Activated T-cell treated with anti-CD3 and anti-CD28 coated beads, Interleukin-2, amount 50 U/mL, for 48 hours (primary cell): ENCODE measurements around the gene SERPINB2.

ENCODE experiments used
- DNase-seq, 2 experiments: peaks; one replicate each; pipeline ENCODE4 v3.0.0-alpha.2; 2020

The SERPINB2 gene, protein sequence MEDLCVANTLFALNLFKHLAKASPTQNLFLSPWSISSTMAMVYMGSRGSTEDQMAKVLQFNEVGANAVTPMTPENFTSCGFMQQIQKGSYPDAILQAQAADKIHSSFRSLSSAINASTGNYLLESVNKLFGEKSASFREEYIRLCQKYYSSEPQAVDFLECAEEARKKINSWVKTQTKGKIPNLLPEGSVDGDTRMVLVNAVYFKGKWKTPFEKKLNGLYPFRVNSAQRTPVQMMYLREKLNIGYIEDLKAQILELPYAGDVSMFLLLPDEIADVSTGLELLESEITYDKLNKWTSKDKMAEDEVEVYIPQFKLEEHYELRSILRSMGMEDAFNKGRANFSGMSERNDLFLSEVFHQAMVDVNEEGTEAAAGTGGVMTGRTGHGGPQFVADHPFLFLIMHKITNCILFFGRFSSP

DNA sequence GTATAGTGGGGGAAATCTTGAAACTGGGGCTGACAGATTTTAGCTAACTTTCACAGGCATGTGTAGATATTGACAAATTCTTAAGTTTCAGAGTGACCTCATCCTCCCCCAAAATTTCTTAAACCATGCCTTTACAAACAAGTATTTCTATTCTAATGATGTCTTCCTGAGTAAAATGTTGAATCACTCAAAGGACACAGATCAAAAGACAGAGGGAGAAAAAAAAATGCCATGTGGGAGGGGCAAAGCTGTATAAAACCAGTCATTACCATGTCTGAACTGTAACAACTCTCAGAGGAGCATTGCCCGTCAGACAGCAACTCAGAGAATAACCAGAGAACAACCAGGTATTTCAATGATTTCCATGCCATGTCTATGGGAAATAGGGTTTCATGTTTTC is at the start of gene SERPINB2:
Gene SERPINB2 (plus strand): TSS at position 282 of the 400 bp plus-strand sequence. CDS start 3,740 bp downstream, outside the sequence.
- no peak for DNase-seq

DNA sequence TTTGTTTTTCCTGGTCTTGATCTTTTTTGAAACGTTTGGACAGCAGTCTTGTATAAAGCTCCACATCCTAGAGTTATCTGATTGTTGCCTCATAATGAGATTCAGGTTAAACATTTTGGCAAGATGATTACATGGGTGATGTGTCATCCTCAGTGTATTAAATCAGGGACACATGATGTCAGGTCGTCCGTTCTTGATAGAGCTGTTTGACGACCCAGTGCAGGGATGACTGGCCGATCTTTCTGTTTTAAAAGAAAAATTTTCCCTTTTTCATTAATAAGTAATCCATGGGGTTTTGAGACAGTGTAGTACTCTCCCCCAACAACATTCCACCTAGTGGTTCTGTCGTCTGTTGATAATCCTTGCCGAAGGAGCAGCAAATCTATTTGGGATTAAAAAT is 44.5 kb upstream of the SERPINB2 start:
- no peak for DNase-seq

DNA sequence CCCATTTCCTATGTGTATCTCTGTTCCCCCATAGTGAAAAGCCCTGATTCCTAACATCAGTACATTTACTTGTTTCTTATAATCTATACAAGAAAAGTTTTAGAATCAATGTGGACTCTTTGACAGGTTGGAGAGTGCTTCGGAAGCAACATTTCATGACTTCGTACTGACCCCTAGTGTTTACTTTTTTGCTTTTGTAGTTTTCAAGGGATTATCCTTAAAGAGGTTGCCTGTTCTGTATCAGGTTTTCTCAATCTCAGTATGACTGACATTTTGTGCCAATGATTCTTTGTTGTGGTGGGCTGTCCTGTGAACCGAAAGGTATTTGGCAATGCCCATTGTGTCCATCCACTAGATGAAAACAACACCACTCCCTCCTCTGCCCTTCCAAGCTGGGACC is 43.3 kb upstream of the SERPINB2 start:
- no peak for DNase-seq

DNA sequence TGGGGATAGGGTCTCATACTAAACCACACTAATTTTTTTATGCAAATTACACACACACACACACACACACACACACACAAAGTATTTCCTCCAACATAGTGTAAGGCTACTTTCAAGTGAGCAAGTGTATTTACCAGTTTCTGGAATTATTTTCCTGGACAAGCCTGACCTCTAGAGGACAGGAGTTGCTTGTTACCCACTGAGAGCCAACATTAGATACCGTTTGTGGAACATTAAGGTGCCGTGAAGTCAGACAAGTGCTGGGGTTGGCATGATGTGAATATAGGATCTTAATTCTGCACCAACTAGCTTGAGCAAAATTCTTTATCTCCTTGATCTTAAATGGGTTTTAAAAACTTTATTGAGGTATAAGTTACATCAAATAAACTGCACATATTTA is 39.3 kb upstream of the SERPINB2 start:
- DNase-seq, result no peak

DNA sequence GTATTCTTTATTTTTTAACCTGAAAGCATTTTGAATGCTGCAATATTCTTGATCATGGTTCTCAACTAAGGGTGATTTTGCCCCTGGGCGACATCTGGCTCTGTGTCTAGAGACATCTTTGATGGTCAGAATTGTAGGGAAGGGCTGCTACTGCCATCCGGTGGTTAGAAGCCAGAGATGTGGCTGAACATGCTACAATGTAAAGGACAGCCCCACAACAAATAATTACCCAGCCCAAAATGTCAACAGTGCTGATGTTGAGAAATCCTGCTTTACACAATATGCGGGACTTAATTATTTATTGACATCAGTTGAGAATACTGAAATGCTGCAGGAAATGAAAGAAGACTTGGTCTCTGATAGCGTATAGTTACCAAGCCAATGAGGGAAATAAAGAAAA is 37.5 kb upstream of the SERPINB2 start:
- peak in 1 of 2 experiments; percentile 21 for DNase-seq

DNA sequence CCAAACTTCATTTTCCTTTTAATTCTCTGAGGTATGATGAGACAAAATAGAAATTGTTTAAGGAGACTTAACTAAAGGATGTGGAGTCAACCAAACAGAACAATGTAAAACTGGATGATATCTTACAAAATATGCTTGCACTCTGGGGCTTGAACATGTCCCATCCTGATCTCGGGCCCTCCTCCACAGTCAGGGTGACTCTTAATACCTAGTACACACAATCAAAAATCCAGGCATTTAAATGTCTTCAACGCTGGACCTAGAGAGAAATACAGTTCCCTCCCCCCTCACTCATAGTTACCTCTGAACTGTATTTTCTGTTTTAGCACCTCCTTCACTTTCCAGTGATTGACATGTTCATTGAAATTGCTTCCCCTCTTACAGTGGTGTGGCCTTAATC is 36.9 kb upstream of the SERPINB2 start:
- DNase-seq, result no peak

DNA sequence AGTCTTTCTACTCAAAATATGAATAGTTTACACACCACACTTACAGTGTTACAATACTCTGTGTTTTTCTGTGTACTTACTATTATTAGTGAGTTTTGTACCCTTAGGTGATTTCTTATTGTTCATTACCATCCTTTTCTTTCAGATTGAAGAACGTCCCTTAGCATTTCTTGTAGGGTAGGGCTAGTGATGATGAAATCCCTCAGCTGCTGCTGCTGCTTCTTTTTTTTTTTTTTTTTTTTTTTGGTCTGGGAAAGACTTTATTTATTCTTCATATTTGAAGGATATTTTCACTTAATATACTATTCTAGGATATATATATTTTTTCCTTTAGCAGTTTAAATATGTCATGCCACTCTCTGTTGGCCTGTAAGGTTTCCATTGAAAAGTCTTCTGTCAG is 29.0 kb upstream of the SERPINB2 start:
- DNase-seq, result no peak

DNA sequence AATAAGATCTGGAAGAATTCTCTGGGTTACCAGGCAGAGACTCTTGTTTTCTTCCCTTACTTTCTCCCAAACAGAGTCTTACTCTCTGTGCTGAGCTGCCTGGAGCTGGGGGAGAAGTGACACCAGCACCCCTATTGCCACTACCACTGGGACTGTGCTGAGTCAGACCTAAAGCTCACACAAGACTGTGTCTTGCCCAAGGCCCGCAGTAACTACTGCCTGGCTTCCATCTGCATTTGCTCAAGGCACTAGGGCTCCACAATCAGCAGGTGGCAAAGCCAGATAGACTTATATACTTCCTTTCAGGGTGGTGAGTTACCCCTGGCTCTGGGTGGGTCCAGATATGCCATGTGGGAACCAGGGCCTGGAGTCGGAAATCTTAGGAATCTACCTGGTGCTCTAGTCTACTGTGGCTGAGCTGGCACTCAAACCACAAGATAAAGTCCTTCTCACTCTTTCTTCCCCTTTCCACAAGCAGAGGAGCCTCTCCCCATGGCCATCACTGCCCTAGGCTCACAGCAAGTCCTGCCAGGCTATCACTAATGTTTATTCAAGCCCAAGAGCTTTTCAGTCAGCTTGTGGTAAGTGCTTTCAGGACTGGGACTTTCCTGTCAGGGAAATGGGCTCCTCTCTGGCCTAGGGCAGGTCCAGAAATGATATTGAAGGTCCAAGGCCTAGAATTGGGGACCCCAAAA is 27.6 kb upstream of the SERPINB2 start:
- no peak for DNase-seq

DNA sequence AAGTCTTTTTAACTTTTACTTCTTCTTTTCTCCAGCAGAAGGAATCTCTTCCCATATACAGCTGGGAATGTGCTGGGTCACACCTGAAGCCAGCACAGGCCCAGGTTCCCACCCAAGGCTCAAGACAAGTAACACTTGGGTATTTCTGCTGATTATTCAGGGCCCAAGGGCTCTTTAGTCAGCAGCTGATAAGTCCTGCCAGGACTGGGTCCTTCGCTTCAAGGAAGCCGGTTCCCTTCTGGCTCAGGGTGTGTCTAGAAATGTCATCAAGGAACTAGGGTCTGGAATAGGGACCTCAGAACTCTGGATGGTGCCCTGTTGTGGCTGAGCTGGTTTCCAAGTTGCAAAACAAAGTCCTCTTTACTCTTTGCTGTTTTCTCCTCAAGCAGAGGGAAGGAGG is 27.0 kb upstream of the SERPINB2 start:
- DNase-seq, result no peak

DNA sequence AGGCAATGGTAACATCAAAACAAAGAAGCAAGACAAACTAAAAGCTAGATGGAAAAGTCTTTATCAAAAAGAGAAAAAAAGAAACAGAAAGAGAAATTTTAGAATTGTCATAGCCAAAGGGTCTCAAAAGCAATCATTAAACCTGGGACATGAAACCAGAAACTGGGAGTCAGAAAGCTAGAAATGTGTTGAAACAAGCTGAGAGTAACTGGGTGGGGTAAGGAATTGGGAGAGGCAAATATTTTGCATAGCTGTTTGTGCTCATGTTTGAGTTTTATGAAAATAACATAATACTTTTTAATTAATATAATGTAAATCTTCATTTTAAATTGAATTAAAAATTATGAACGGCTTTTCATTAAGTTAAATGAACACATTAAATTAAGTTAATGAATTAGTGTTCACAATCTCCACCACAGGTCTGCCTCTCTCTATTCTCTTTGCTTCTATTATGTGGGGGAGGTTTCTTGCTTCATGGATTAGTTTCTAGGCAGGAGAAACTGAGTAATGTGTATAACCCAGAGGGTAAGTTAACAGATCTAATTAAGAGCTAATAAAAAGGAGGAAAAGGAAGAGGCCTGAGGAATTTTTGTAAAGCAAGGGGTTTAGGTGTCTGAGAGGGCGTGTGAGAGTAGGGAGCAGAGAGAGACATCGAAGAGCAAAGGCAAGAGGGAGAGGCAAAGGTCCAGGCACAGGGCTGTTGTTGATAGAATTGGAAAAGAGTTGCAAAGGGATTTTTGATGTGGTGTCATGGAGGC is 20.0 kb upstream of the SERPINB2 start:
- DNase-seq, result no peak

DNA sequence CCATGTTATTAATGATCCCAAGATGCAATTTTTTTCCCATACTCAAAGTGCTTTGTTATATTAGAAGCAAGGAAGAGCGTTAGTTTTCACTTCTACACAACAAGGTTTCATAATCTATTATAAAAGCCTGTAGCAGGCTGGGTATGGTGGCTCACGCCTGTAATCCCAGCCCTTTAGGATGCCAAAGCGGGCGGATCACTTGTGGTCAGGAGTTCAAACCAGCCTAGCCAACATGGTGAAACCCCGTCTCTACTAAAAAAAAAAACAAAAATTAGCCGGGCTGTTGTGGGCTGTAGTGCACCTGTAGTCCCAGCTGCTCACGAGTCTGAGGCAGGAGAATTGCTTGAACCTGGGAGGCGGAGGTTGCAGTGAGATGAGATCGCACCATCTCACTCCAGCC is 19.0 kb upstream of the SERPINB2 start:
- no peak for DNase-seq

DNA sequence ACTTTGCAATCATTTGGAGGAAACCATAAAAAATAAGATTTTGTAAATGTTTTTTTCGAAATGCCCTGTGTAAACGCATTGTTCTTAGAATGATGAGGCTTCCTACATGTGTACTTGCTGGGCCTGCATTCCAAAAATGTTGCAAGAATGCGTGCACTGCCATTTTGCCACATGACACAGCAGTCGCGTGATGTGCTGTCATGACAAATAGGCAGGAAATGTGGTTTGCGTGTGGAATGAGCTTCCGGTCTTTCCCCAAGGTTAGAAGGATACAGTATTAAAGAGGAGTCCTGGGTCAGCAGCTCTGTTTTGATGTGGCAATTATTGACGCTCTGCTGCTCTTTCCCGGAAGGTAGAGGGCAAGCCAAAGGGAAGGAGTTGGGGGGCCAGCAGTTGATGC is 18.1 kb upstream of the SERPINB2 start:
- no peak for DNase-seq

DNA sequence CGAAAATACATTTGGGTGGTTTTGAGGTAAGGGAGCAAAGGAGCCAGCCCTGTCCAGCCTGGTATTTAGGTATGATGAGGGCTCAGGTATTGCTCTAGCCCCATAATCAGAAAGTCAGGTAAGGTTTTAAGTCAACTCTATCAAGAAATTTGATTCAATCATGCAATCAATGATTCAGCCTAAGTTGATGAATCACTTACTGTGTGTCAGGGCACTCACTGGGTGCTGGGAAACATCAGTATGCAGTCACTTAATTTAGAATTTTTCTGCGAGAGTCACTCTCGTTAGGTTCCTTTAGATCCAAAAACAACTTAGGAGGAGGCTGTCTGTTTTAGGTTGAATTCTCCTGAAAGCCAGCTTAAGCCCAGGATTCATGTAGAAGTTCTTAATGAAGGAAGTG is 17.7 kb upstream of the SERPINB2 start:
- no peak for DNase-seq

DNA sequence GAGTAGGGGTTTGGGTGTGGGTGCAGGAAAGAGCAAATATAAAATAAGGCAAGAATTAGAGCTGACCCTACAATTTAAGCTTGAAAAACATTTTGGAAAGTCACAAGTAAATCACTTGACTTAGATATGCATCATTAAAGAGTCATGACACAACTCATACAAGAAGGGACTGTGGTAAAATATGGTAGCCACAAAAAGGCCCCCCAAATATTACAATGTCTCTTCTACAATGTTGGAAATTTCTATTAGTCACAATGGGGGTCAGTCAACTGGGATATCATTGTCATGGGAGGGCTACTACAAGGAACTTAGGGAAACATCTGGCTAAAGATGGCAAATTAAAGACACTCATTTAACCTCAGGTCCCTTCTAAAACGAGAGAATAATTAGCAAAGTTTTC is 15.7 kb upstream of the SERPINB2 start:
- no peak for DNase-seq

DNA sequence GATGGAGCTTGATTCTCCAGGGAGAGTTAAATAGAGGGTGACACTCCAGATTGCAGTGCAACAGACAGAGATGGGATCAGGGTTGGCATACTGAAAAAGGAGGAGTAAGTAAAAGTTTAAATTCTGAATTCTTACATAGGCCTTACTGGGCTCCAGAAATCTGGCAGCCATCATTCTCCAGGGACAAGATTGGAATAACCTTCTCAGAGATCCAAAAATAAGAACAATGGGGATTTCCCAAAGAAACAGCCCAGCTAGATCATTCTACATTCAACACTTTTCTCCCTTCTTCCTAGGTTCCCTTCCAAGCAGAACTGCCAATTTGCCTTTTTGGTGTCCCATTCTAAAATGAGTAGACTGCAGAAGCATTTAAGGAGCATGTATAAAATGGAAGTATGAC is 14.9 kb upstream of the SERPINB2 start:
- no peak for DNase-seq

DNA sequence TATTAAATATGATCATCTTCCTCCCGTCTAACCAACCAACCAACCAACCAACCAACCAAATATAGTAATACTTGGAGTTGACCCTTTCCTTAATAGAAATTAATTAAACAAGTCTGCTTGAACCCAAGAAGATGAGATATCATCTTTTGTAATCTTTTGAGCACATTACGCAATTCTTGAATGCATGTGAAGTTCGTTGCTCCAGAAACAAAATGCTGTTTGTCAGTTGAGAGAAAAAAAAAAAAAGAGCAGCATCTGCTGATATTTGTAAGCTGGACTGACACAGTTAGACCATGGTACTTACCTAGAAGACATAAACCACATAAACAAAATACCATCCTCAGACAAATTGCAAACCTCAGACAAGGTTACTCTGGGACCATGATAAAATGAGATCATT is 9.2 kb upstream of the SERPINB2 start:
- no peak for DNase-seq

DNA sequence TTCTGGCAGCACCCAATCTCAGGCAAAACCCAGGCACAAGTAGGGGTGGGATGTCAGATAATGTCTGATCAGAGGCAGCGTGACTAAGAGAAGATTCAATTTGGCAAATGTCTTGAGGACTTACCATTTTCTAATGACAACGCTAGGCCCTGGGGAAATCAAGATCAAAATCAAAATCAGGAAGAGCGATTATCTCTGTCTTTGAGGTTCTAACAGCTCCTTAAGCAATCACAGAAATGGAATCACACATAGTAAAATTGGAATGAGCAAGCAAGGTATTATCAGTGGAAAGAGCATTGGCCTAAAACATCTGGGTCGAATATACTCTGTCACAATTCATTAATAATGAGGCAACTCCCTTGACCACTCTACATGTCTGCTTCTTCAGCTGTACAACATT is 8.6 kb upstream of the SERPINB2 start:
- no peak for DNase-seq

DNA sequence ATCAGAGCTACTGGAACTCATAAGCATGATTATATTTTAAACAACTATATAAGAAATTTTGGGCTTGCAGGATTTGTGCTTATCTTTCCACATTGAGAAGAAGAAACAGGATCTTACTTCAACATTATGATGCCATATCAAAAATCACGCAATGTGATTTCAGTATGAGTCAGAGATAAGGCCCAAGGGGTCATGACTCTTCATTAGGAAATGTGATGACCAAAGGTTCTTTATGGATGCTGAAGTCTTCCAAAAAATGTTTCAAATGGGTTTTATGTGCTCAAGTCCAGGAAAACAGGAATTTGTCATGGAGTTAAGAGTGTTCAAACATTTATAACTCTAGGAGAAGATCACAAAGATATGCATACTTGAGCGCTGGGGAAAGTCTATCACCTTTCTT is 7.8 kb upstream of the SERPINB2 start:
- no peak for DNase-seq

DNA sequence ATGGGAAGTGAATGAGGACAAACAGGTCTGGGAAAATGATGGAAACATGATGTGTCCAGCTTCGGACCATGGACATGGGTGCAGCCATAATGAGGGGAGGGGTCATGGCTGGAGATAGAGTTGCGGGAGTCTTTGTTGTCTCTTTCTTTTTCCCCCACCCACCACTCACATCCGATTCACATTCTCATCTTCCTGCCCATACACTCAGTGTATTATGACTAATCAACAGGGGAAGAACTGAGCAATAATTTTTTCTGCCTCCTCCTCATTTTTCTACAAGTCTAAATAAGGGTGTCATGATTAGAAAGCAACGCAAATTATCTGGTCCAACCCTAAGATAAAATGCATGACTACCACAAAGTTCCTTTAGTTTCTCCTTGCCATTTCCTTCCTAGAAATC is 5.7 kb upstream of the SERPINB2 start:
- DNase-seq, result no peak

DNA sequence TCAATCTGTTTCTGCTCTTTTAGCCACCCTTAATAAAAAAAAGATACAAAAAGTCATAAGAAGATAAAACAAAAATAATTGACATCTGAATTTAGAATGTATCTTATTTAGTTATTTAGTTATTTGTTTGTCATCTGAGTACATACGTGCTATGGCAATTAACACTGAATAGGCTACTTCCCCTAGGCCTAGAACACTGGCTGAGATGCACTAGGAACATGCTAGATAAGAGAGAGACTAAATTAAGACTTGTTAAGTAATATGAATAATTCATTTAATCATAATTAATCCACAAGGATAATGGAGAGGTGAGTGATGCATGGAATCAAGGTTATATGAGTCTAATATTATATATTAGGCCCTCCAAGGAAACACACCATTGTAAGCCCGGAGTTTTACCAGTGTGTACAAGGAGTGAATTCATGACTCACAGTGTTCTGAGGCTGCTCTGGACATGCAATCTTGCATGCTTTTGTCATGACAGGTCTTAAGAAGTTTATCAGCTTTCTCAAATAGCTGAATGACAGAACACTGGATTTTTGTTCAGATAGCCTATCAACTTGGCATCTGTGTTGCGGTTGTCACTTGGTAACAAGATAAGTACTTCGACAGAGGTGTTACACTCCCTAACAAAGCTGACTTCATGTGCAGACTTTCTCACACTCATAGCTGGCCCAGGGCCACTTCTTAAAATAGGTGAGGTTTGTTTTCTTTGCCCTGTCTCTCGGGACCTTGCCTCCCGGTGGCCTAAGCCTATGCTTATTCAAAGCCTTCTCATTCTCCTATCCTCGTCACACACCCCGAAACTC is 5.0 kb upstream of the SERPINB2 start:
- no peak for DNase-seq

DNA sequence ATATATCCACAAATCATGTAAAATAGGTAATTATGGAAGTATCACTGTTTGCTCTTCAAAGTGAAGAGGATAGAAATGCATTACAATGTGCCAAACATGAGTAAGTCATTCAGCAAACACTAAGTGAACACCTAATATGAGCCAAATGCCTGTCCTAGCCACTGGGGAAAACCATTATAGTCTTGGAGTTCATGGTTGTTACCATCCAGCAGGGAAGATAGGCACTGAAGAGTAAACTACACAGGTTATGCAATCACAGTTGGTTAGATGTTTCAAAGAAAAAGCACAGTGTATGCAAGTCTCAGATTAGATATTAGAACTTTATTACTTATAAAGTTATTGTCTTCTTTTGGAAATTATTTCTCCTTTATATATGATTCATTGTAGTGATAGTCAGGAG is 3.9 kb upstream of the SERPINB2 start:
- no peak for DNase-seq

DNA sequence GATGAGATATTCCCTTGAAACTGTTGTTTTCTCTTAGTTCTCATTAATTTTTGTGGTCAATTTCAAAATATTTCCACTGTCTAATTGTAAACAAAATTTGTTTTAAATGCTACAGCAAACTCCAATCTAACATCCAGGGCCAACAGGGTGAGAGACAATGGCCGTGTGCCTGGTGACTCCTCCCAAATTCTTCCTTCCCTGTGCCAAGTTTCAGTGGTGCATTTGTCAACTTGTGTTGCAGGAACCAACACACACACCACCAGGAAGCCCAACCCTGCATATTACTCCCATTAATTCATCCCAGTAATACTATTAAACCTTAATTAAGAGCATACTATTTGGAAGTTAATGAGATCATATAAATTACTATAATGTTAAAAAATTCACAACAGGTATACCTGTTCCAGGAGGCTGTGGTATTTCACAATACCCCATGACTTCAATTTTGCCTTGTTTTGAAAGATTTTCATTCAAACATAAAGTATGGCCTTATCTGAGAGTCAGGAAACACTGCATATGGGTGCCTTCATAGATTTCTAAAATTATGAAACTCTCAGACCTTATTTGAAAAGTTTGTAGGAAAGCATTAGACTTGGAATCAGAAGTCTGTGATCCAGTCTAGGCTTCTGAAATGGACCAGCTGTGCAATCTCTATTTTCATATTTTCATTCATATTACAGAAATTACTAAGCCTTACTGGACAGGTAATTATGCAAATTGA is 1.1 kb downstream of the SERPINB2 start:
- no peak for DNase-seq
